ENCODE results near the gene PPDPF.

- TF ChIP-seq CTCF (IDR thresholded peaks at IDR 0.05): no peak
- TF ChIP-seq POLR2A (IDR thresholded peaks at IDR 0.05): no peak
- TF ChIP-seq POLR2AphosphoS5 (IDR thresholded peaks at IDR 0.05): no peak
- no peak for TF ChIP-seq EP300 (IDR thresholded peaks at IDR 0.05)
Measured at GRCh38 chr20:63522981-63523611, 2.5 kb downstream of the PPDPF start.
